ENCODE results near the gene VIM.
"Not testable (repeated sequence)": the region's sequence is repeated elsewhere in the genome, so short reads cannot be mapped to it uniquely, and the experiment has no call there.

Gene VIM

DNA sequence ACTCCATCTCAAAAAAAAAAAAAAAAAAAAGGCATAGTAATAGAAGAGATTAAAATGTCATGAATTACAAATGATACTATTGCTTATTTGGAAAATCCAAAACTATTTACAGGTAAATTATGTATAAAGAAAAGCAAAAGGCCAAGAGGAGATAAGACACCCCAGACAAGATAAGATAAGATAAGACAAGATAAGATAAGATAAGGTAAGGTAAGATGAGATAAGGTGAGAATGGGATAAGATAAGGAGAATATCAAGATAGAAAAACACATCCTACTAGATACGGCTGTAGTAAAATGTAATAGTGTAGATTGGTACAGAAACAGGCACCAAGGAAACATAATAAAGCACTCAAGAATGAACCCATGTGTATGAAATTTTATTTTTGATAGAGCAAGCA, 20.9 kb downstream of the VIM start:
- DNase-seq (ENCODE audit: low read depth): no peak
- H3K4me3 ChIP-seq (ENCODE audit: low read depth, low read length): no peak overlapping the region
- TF ChIP-seq, protein P1, sequence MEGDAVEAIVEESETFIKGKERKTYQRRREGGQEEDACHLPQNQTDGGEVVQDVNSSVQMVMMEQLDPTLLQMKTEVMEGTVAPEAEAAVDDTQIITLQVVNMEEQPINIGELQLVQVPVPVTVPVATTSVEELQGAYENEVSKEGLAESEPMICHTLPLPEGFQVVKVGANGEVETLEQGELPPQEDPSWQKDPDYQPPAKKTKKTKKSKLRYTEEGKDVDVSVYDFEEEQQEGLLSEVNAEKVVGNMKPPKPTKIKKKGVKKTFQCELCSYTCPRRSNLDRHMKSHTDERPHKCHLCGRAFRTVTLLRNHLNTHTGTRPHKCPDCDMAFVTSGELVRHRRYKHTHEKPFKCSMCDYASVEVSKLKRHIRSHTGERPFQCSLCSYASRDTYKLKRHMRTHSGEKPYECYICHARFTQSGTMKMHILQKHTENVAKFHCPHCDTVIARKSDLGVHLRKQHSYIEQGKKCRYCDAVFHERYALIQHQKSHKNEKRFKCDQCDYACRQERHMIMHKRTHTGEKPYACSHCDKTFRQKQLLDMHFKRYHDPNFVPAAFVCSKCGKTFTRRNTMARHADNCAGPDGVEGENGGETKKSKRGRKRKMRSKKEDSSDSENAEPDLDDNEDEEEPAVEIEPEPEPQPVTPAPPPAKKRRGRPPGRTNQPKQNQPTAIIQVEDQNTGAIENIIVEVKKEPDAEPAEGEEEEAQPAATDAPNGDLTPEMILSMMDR (IDR thresholded peaks at IDR 0.05; ENCODE audit: low read depth, low read length, missing control alignments): no peak

DNA sequence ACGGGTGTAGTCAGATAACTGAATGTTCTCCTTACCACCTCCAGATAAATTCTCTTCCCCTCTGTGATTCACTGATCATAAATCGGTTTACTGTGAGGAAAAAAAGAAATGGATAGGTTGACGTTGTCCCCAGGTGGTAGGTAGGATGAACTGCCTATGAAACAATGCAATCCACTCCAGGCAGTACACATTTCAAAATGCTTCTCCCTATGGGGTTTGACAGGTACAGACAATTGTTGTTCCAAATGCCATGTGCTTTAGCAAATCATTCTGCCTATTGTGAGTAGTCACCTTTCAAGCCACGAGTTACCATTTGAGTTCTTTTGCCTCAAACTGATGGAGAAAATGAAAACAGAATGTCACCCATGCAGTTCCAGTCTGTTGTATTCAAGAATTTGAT, 21.8 kb downstream of the VIM start:
- no peak for DNase-seq (ENCODE audit: low read depth)
- no peak overlapping the region for H3K4me3 ChIP-seq (ENCODE audit: low read depth, low read length)
- TF ChIP-seq, protein P1 (IDR thresholded peaks at IDR 0.05; ENCODE audit: low read depth, low read length, missing control alignments): peak; percentile 47

DNA sequence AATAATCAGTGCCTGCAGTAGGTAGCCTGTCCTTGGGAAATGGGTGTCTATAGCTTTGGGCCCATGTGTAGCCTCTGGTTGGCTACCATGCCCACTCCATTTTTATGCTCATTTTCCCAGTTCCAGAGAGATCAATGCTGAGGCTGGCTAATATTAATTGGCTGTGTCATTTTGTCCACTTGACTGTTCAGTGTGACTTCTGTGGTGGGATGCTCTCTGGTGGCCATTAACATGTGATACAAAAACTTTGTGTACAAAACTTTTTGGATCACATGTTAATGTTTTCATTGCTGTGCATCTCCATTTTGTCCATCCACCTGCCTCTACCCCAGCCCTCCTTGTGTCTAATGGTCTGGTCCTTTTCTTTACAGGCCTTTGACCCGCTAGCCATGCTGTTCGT, 22.7 kb downstream of the VIM start:
- DNase-seq (ENCODE audit: low read depth): no peak
- TF ChIP-seq, protein P1 (IDR thresholded peaks at IDR 0.05; ENCODE audit: low read depth, low read length, missing control alignments): peak; percentile 13
- no peak overlapping the region for H3K4me3 ChIP-seq (ENCODE audit: low read depth, low read length)

DNA sequence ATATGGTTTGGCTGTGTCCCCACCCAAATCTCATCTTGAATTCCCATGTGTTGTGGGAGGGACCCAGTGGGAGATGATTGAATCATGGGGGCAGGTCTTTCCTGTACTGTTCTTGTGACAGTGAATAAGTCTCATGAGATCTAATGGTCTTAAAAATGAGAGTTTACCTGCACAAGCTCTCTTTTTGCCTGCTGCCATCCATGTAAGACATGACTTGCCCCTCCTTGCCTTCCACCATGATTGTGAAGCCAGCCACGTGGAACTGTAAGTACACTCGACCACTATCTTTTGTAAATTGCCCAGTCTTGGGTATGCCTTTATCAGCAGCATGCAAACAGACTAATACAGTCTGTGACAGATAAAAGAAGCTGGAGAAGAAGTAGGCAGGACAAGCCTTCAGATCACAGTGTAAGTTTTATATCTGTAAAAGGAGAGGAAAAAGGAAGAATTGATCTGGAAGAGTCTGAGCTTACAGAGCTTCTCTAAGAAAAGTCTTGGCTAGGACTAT, 26.6 kb downstream of the VIM start:
- not testable (repeated sequence) for H3K4me3 ChIP-seq (ENCODE audit: low read depth, low read length)

DNA sequence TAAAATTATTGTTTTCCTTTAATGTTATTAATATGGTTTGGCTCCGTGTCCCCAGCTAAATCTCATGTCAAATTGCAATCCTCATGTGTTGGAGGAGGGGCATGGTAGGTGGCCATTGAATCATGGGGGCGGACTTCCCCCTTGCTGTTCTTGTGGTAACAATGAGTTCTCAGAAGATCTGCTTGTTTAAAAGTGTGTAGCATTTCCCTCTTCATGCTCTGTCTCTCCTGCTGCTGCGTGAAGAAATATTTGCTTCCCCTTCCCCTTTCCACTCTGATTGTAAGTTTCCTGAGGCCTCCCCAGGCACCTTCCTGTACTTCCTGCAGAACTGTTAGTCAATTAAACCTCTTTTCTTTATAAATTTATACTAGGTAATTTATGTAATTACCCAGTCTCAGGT, 27.5 kb downstream of the VIM start:
- H3K4me3 ChIP-seq (ENCODE audit: low read depth, low read length): no peak overlapping the region
- DNase-seq (ENCODE audit: low read depth): no peak
- TF ChIP-seq, protein P1 (IDR thresholded peaks at IDR 0.05; ENCODE audit: low read depth, low read length, missing control alignments): no peak

More for the DNA sequence above, 26.6 kb downstream of the VIM start:
- not testable (repeated sequence) for DNase-seq (ENCODE audit: low read depth)

DNA sequence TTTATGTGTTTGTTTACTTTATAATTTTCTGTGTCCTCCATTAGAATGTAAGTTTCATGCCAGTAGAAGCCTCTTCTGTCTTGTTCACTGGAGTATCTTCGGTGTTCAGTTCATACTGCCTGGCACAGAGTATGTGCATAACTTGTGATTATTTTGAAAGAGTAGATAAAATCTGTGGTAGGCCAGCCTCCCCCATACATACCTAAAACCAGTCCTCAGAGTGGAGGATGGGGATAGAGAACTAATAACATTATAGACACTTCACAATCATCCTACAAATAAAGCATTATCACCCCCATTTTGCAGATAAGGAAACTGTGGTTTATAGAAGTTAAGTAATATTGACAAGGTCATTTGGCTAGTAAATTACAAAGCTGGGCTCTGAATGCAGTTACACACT, 28.0 kb downstream of the VIM start:
- TF ChIP-seq, protein P1 (IDR thresholded peaks at IDR 0.05; ENCODE audit: low read depth, low read length, missing control alignments): no peak
- H3K4me3 ChIP-seq (ENCODE audit: low read depth, low read length): no peak overlapping the region
- no peak for DNase-seq (ENCODE audit: low read depth)

DNA sequence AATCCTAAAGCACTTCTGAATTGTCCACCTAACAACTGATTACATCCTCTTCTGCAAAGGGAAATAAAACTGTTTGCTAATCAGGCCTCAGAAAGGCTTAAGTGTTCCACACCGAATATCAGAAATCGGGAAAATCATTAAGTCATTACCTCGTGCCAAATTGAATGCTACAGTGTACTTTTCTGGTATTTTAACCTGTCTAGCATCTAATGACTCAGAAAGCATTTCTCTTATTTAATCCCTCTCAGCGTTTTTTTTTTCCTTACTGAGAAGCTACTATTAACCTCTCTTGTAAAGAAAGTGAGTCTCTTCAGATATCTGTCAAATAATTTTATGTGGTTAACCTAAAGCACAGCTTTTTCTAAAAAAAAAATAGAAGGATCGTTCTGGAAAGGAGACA, 28.6 kb downstream of the VIM start:
- DNase-seq (ENCODE audit: low read depth): no peak
- TF ChIP-seq, protein P1 (IDR thresholded peaks at IDR 0.05; ENCODE audit: low read depth, low read length, missing control alignments): no peak

More for the DNA sequence above, 28.6 kb downstream of the VIM start:
- H3K4me3 ChIP-seq (ENCODE audit: low read depth, low read length): no peak overlapping the region

All from GM12864 (cell line).